22Rv1 (cell line): ENCODE measurements around the gene SMC4.

ENCODE experiments used
- CTCF ChIP-seq: fragments of 450-650 bp; IDR thresholded peaks from 2 replicates; pipeline ENCODE4 v1.5.1; 2017; ENCODE audit warnings: mild to moderate bottlenecking
- ZFX ChIP-seq: fragments of 450-650 bp; IDR thresholded peaks from 2 replicates; pipeline ENCODE4 v1.6.1; 2017; ENCODE audit warnings: antibody characterized with exemption, borderline replicate concordance

- TF ChIP-seq CTCF: no peak
- TF ChIP-seq ZFX: no peak
Observed at GRCh38 chr3:160474416-160474838, 75.0 kb downstream of the SMC4 start.
